Spleen (tissue), 11 donors: Measurements from ENCODE around the gene TRMT112. TPM values are rescaled to one million over a fixed set of nuclear protein-coding genes. Genes with fewer than 3 reads are reported as not detected.

ENCODE experiments used
- DNase-seq: peaks from one replicate; pipeline ENCODE4 v3.0.0-alpha.2; 2020
- H3K27ac ChIP-seq, 8 donors: fragments of 200-600 bp; sonication (generic) in 7 of 8; 1 replicate in 4 of 8; 2 replicates in 4 of 8; pipeline versions ENCODE4 v1.5.0 to v1.8.0; 2016 to 2021; ENCODE audit warnings: inconsistent platforms in 4 of 8, mild to moderate bottlenecking in 4 of 8, moderate library complexity in 1 of 8
- H3K27me3 ChIP-seq, 7 donors: fragments of 200-600 bp; sonication (generic) in 6 of 7; replicated peaks in 1 of 7; 1 replicate in 4 of 7; 2 replicates in 3 of 7; pipeline versions ENCODE4 v1.5.0 to v1.8.0; 2016 to 2021; ENCODE audit warnings: inconsistent platforms in 3 of 7, mild to moderate bottlenecking in 1 of 7
- H3K36me3 ChIP-seq, 6 donors: fragments of 200-600 bp; sonication (generic) in 5 of 6; 1 replicate in 4 of 6; 2 replicates in 2 of 6; pipeline versions ENCODE4 v1.5.0 to v1.8.0; 2016 to 2021; ENCODE audit warnings: inconsistent platforms in 2 of 6
- H3K4me1 ChIP-seq, 6 donors: fragments of 200-600 bp; sonication (generic) in 5 of 6; 1 replicate in 3 of 6; 2 replicates in 3 of 6; pipeline versions ENCODE4 v1.5.0 to v1.8.0; 2016 to 2021; ENCODE audit warnings: inconsistent platforms in 3 of 6
- H3K4me3 ChIP-seq, 8 donors: fragments of 200-600 bp; sonication (generic) in 7 of 8; 1 replicate in 4 of 8; 2 replicates in 4 of 8; pipeline versions ENCODE4 v1.5.0 to v1.8.0; 2016 to 2021; ENCODE audit warnings: inconsistent platforms in 4 of 8, mild to moderate bottlenecking in 4 of 8, moderate library complexity in 2 of 8
- H3K9me3 ChIP-seq, 8 donors: fragments of 200-600 bp; sonication (generic) in 7 of 8; 1 replicate in 4 of 8; 2 replicates in 4 of 8; pipeline versions ENCODE4 v1.5.0 to v1.8.0; 2016 to 2021; ENCODE audit warnings: inconsistent platforms in 4 of 8
- CTCF ChIP-seq, 11 experiments: fragments of 200-600 bp in 7 of 11; fragments of 450-650 bp in 4 of 11; sonication (generic) in 4 of 11; IDR thresholded peaks in 8 of 11; conservative IDR thresholded peaks in 3 of 11; 1 replicate in 7 of 11; 2 replicates in 4 of 11; pipeline versions ENCODE4 v1.4.0 to v1.8.0; 2016 to 2021; ENCODE audit warnings: antibody characterized with exemption in 11 of 11, inconsistent platforms in 4 of 11, mild to moderate bottlenecking in 1 of 11
- POLR2A ChIP-seq, 3 donors: fragments of 450-650 bp; IDR thresholded peaks; one replicate each; pipeline ENCODE4 v1.5.1; 2017; ENCODE audit warnings: antibody characterized with exemption in 3 of 3, mild to moderate bottlenecking in 1 of 3
- POLR2AphosphoS5 ChIP-seq, 3 donors: sonication (generic); formaldehyde crosslinking; IDR thresholded peaks; one replicate each; pipeline ENCODE4 v1.5.1; 2017; ENCODE audit warnings: antibody characterized with exemption in 3 of 3
- WGBS, 5 donors: extraction: QIAGEN DNeasy Blood & Tissue Kit in 3 of 5; methylation state at CpG; one replicate each; pipeline versions ENCODE4 v1.1.5 to v1.1.7; 2013 to 2018; 5-methylcytosine and 5-hydroxymethylcytosine counted together
- intact Hi-C: fragments of 100-400 bp; cut with DNase I; formaldehyde crosslinking; loops from one replicate; pipeline ENCODE4 v1.15.0; 2023; ENCODE audit warnings: low total_unique reads
- polyA plus RNA-seq, 3 donors: library from polyadenylated mRNA; stranded (reverse); fragments of 200-250 nt; gene quantifications; one replicate each; pipeline ENCODE4 v1.2.1, GENCODE V29; 2013
- total RNA-seq, 7 donors: library from RNA; depleted of rRNA in 3 of 7; stranded (reverse); fragments of >200 nt in 3 of 7; fragmentation: NEBNext Ultra II Directional in 4 of 7; extraction: Animal tissue kit (Norgen Biotek cat#: 25700) in 4 of 7; gene quantifications; one replicate each; pipeline versions ENCODE4 v1.1.0 to v1.2.1, GENCODE V29; 2016 to 2021
- donor health status: healthy with polysubstance abuse.
- donor health status: DM: no; HTN: no; CAD: no; lungs with moderate emphysema.
- donor health status: DM: no; HTN: no; CAD: no.
- donor health status: Bipolar disorder and iron deficiency.
- donor health status: healthy.
- donor health status: DM: no; HTN: no; CAD: no.
- donor health status: DM: yes; HTN: yes; CAD: no.

TRMT112 gene
- total and polyA plus RNA-seq, 10 donors, result 138 to 431 (median 267) TPM

- peak overlapping the region in 6 of 8 donors; percentile 52 to 91 (median 83) for H3K4me3 ChIP-seq
- intact Hi-C loops, result loop anchor here (5.0 kb wide), 1 partner anchor 102 kb away; no protein-coding TSS in a partner anchor
- H3K4me1 ChIP-seq, result peaks cover 42 to 72% (median 47%) of the 10 kb centered on the region in 6 donors
- peaks cover 3 to 36% (median 24%) of the 10 kb centered on the region in 7 donors for H3K27me3 ChIP-seq
- H3K9me3 ChIP-seq, result no peaks in the 10 kb centered on the region
- DNase-seq, result no peak
- TF ChIP-seq CTCF (IDR thresholded peaks at IDR 0.05 in 8 of 11, conservative IDR thresholded peaks at IDR 0.05 in 3 of 11), result no peak
- TF ChIP-seq POLR2A (IDR thresholded peaks at IDR 0.05), result no peak
- no peak for TF ChIP-seq POLR2AphosphoS5 (IDR thresholded peaks at IDR 0.05)
- H3K27ac ChIP-seq, result peak overlapping the region; percentile 71 to 98 (median 94)
- 35 to 55% (median 48%) methylated on average over 5 of the region's 5 CpGs; no CpG with 5 or more reads in 1 of the 5 donors for WGBS, 5 donors
- peaks cover 0 to 20% (median 0%) of the 10 kb centered on the region in 6 donors for H3K36me3 ChIP-seq
These were observed 13.4 kb downstream of the TRMT112 start for GRCh38 chr11:64304032-64304315.

GRCh38 chr11:64303109-64304031, 14.0 kb downstream of the TRMT112 start:
- 75 to 87% (median 84%) methylated on average over 13 of the region's 13 CpGs for WGBS, 5 donors
- no peak for TF ChIP-seq CTCF (IDR thresholded peaks at IDR 0.05 in 8 of 11, conservative IDR thresholded peaks at IDR 0.05 in 3 of 11)
- TF ChIP-seq POLR2A (IDR thresholded peaks at IDR 0.05), result no peak
- TF ChIP-seq POLR2AphosphoS5 (IDR thresholded peaks at IDR 0.05), result no peak
- no peak for DNase-seq

GRCh38 chr11:64299847-64300648, 17.3 kb downstream of the TRMT112 start, which contains the start of gene CATSPERZ:
Gene CATSPERZ, plus strand, starts transcription at chr11:64300358. Its CDS starts 53 bp downstream, at chr11:64300411.
- H3K27ac ChIP-seq, result peak within 1 kb of the TSS in 1 of 8 donors; percentile 17
- H3K36me3 ChIP-seq, result no peaks in the 10 kb centered on the region
- H3K9me3 ChIP-seq, result no peaks in the 10 kb centered on the region
- DNase-seq, result no peak
- TF ChIP-seq POLR2AphosphoS5 (IDR thresholded peaks at IDR 0.05) (no peak), CTCF (IDR thresholded peaks at IDR 0.05 in 8 of 11, conservative IDR thresholded peaks at IDR 0.05 in 3 of 11) (no peak), POLR2A (IDR thresholded peaks at IDR 0.05) (no peak)
- H3K4me3 ChIP-seq, result peak within 1 kb of the TSS in 7 of 8 donors; percentile 13 to 67 (median 31)
- H3K4me1 ChIP-seq, result peaks cover 28 to 65% (median 35%) of the 10 kb centered on the region in 6 donors
- intact Hi-C loops, result loop anchor here (5.0 kb wide), 1 partner anchor 98 kb away; no protein-coding TSS in a partner anchor
- H3K27me3 ChIP-seq, result peaks cover 9 to 75% (median 62%) of the 10 kb centered on the region in 7 donors
- WGBS, 5 donors, result 3 to 6% (median 5%) methylated on average over 39 to 54 of the region's 54 CpGs

More at GRCh38 chr11:64303109-64304031, 14.0 kb downstream of the TRMT112 start:
- Histone ChIP-seq H3K4me1 (peaks cover 42 to 77% (median 48%) of the 10 kb centered on the region in 6 donors), H3K36me3 (peaks cover 0 to 14% (median 0%) of the 10 kb centered on the region in 6 donors), H3K4me3 (peak overlapping the region in 2 of 8 donors; percentile 79 to 89), H3K27ac (peak overlapping the region in 5 of 8 donors; percentile 93 to 98 (median 97)), H3K9me3 (no peaks in the 10 kb centered on the region), H3K27me3 (peaks cover 3 to 42% (median 30%) of the 10 kb centered on the region in 7 donors)
- intact Hi-C loops, result loop anchor here (5.0 kb wide), 1 partner anchor 101 kb away; no protein-coding TSS in a partner anchor
